GM18526 (cell line): ENCODE data around the gene ACLY.

Source experiments
- POLR2A ChIP-seq: IDR thresholded peaks from 3 replicates; pipeline ENCODE4 v1.6.1; 2011; ENCODE audit not compliant: insufficient read length; ENCODE audit errors: extremely low read depth

The ACLY gene

GRCh38 chr17:41904242-41904841, 14.4 kb downstream of the ACLY start:
- TF ChIP-seq POLR2A, result no peak

GRCh38 chr17:41901646-41902045, 17.1 kb downstream of the ACLY start:
- no peak for TF ChIP-seq POLR2A

GRCh38 chr17:41896726-41897125, 22.0 kb downstream of the ACLY start:
- no peak for TF ChIP-seq POLR2A

- no peak for TF ChIP-seq POLR2A
Measured at GRCh38 chr17:41895617-41896016, 23.1 kb downstream of the ACLY start.

- TF ChIP-seq POLR2A, result no peak
Measured at GRCh38 chr17:41894791-41895331, 23.9 kb downstream of the ACLY start.

GRCh38 chr17:41893384-41893783, 25.4 kb downstream of the ACLY start:
- TF ChIP-seq POLR2A, result no peak

- no peak for TF ChIP-seq POLR2A
Measured at GRCh38 chr17:41892021-41892376, 26.8 kb downstream of the ACLY start.

GRCh38 chr17:41891135-41892020, 27.4 kb downstream of the ACLY start:
- TF ChIP-seq POLR2A, result no peak

- no peak for TF ChIP-seq POLR2A
Measured at GRCh38 chr17:41888332-41888965, 30.3 kb downstream of the ACLY start.

GRCh38 chr17:41885733-41886132, 33.0 kb downstream of the ACLY start:
- TF ChIP-seq POLR2A, result no peak

GRCh38 chr17:41882756-41883155, 36.0 kb downstream of the ACLY start:
- no peak for TF ChIP-seq POLR2A

GRCh38 chr17:41880130-41880529, 38.6 kb downstream of the ACLY start:
- TF ChIP-seq POLR2A, result no peak

GRCh38 chr17:41873559-41874292, 45.0 kb downstream of the ACLY start:
- TF ChIP-seq POLR2A, result no peak

GRCh38 chr17:41871789-41872188, 47.0 kb downstream of the ACLY start:
- TF ChIP-seq POLR2A, result no peak

GRCh38 chr17:41870627-41871026, 48.1 kb downstream of the ACLY start:
- TF ChIP-seq POLR2A, result no peak
